GM12878 (cell line): ENCODE results near the gene C16orf87. TPM values are rescaled to one million over a fixed set of nuclear protein-coding genes. Genes with fewer than 3 reads are reported as not detected.
A peak's percentile ranks its signal among the peaks of the same experiment; 100 is the strongest.

ENCODE experiments used
- ESRRA ChIP-seq: IDR thresholded peaks from 2 replicates; pipeline ENCODE4 v1.6.1; 2012; ENCODE audit warnings: mild to moderate bottlenecking, low read length, improper control_type of control experiment
- PAX5 ChIP-seq: IDR thresholded peaks from 2 replicates; pipeline ENCODE4 v1.6.1; 2011; ENCODE audit warnings: low read depth, low read length, borderline replicate concordance
- RBBP5 ChIP-seq: fragments of 200-600 bp; sonication (generic); conservative IDR thresholded peaks from 2 replicates; pipeline ENCODE4 v1.6.1; 2016
- RELB ChIP-seq: fragments of 450-650 bp; IDR thresholded peaks from 2 replicates; pipeline ENCODE4 v1.6.1; 2017; ENCODE audit warnings: low read depth, mild to moderate bottlenecking, moderate library complexity
- SIX5 ChIP-seq: IDR thresholded peaks from 2 replicates; pipeline ENCODE4 v1.6.1; 2011; ENCODE audit warnings: mild to moderate bottlenecking, low read depth, low read length, moderate library complexity; ENCODE audit not compliant: severe bottlenecking
- TCF7 ChIP-seq: IDR thresholded peaks from 2 replicates; pipeline ENCODE4 v1.6.1; 2014; ENCODE audit warnings: antibody characterized with exemption, borderline replicate concordance
- ZBTB11 ChIP-seq: fragments of 450-650 bp; formaldehyde crosslinking; IDR thresholded peaks from 2 replicates; pipeline ENCODE4 v1.5.0; 2022; ENCODE audit warnings: mild to moderate bottlenecking, missing genetic modification characterization
- polyA plus RNA-seq, 11 experiments: library from polyadenylated mRNA; depleted of rRNA in 4 of 11; unstranded in 6 of 11; stranded (reverse) in 5 of 11; fragments of >200 nt; fragmentation: Nextera tagmentation in 4 of 11; fragmentation: Illumina TruSeq in 1 of 11; extraction: Ambion mirVana in 4 of 11; extraction: Trizol in 1 of 11; gene quantifications; 1 replicate in 1 of 11; 2 replicates in 10 of 11; pipeline versions ENCODE4 v1.2.1 to v1.2.3, GENCODE V29; 2011 to 2016; ENCODE audit warnings: inconsistent platforms in 2 of 11, missing spikeins in 2 of 11, low read depth in 1 of 11
- total RNA-seq, 4 experiments: library from RNA; depleted of rRNA in 3 of 4; stranded (reverse); fragments of >200 nt in 3 of 4; fragmentation: Illumina TruSeq in 1 of 4; extraction: Trizol in 1 of 4; gene quantifications; 2 replicates each; pipeline versions ENCODE4 v1.2.1 to v1.2.3, GENCODE V29; 2013 to 2021

Gene C16orf87
- total and polyA plus RNA-seq, 10 of the 15 experiments (the other 5 are each of a cell fraction or from before 2014, with no cell fraction given): 18.4 to 72.6 (median 31.0) TPM

DNA sequence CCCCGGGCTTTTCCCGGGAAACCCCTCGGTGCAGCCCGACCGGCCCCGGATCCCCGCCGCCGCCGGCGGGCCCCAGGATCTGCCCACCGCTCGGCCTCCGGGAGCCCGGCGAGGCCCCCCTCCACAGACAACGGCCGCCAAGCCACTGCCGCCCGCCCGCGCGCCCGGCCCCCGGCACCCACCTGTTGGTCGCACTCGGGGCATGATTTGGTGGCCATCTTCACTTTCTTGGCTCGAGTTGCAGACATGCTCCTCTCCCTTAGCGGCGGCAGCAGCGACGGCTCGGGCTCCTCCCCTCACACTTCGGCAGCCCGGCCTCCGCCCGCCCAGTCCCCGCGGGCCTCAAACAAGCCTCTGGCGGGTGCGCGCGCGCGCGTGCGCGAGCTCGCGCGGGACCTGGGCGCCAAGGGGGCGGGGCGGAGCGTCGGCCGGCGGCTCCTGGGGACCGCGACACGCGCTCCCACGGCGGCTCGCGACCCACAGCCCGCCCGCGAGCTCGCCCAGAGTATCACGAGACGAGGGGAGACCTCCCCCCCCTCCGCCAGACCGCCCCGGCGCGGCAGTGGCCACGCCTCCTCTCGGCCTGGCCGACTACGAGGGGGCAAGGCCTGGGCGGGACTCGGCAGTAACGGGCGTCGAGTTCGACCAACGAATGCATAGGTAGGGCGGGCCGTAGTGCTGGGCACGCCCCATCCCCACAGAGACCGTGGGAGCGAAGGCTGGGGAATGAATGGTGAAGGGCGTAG is at the start of gene C16orf87 (continued):
- TF ChIP-seq RELB (no peak), PAX5 (no peak), SIX5 (no peak), ESRRA (0 out of 2 replicates have a peak, but pooled peaks have one; percentile 46), ZBTB11 (CRISPR knock-in tag) (no peak), TCF7 (no peak), RBBP5 (no peak; the same call in 1 of the 2 replicates)
